GM19395 (cell line): Measurements from ENCODE around the gene ANKS1A.

Source experiments
- ATAC-seq: cut with Tn5 transposase; IDR thresholded peaks from one replicate; pipeline ENCODE4 v1.9.1; 2021; ENCODE audit warnings: mild to moderate bottlenecking, moderate library complexity; ENCODE audit not compliant: unreplicated experiment

Gene ANKS1A

GRCh38 chr6:35018746-35019145 lies 129.7 kb downstream of the ANKS1A start:
- ATAC-seq: no peak

- no peak for ATAC-seq
These were observed 130.1 kb downstream of the ANKS1A start for GRCh38 chr6:35019171-35019570.

- no peak for ATAC-seq
These were observed 130.8 kb downstream of the ANKS1A start for GRCh38 chr6:35019831-35020230.

GRCh38 chr6:35021004-35021403 lies 131.9 kb downstream of the ANKS1A start:
- no peak for ATAC-seq

- no peak for ATAC-seq
These were observed 134.3 kb downstream of the ANKS1A start for GRCh38 chr6:35023091-35024000.

GRCh38 chr6:35024551-35025054 lies 135.5 kb downstream of the ANKS1A start:
- no peak for ATAC-seq

- ATAC-seq: no peak
These were observed 136.5 kb downstream of the ANKS1A start for GRCh38 chr6:35025232-35026188.

- ATAC-seq: no peak
These were observed 137.6 kb downstream of the ANKS1A start for GRCh38 chr6:35026434-35027222.

GRCh38 chr6:35027807-35028206 lies 138.8 kb downstream of the ANKS1A start:
- no peak for ATAC-seq

- no peak for ATAC-seq
These were observed 140.0 kb downstream of the ANKS1A start for GRCh38 chr6:35028781-35029769.

- no peak for ATAC-seq
These were observed 141.0 kb downstream of the ANKS1A start for GRCh38 chr6:35030099-35030498.

GRCh38 chr6:35031611-35032529 lies 142.8 kb downstream of the ANKS1A start:
- ATAC-seq: no peak

GRCh38 chr6:35033683-35034082 lies 144.6 kb downstream of the ANKS1A start:
- no peak for ATAC-seq

GRCh38 chr6:35034411-35035191 lies 145.5 kb downstream of the ANKS1A start:
- no peak for ATAC-seq

- no peak for ATAC-seq
These were observed 146.5 kb downstream of the ANKS1A start for GRCh38 chr6:35035481-35036030.

GRCh38 chr6:35036059-35036827 lies 147.2 kb downstream of the ANKS1A start:
- ATAC-seq: no peak
